ENCODE measurements around the gene MRAP.

DNA sequence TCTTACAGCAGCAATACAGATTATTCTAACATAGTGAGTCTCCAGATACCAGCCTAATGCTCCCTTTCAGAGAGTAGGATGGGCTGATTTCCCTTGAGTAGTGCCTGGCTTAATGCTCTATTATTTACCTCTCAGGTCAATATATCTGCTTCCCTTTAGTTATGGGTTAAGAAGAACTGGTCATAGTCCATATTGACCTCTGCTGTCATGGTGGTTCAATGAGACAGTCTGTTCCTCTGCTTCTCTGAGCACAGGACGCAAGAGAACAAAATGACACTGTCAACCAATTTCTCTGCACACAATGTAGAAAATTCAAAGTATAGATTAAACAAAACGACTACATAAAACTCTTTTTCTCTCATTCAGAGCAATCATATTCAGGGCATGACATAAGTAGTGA, 2.9 kb downstream of the MRAP start:
- TF ChIP-seq, protein P1, sequence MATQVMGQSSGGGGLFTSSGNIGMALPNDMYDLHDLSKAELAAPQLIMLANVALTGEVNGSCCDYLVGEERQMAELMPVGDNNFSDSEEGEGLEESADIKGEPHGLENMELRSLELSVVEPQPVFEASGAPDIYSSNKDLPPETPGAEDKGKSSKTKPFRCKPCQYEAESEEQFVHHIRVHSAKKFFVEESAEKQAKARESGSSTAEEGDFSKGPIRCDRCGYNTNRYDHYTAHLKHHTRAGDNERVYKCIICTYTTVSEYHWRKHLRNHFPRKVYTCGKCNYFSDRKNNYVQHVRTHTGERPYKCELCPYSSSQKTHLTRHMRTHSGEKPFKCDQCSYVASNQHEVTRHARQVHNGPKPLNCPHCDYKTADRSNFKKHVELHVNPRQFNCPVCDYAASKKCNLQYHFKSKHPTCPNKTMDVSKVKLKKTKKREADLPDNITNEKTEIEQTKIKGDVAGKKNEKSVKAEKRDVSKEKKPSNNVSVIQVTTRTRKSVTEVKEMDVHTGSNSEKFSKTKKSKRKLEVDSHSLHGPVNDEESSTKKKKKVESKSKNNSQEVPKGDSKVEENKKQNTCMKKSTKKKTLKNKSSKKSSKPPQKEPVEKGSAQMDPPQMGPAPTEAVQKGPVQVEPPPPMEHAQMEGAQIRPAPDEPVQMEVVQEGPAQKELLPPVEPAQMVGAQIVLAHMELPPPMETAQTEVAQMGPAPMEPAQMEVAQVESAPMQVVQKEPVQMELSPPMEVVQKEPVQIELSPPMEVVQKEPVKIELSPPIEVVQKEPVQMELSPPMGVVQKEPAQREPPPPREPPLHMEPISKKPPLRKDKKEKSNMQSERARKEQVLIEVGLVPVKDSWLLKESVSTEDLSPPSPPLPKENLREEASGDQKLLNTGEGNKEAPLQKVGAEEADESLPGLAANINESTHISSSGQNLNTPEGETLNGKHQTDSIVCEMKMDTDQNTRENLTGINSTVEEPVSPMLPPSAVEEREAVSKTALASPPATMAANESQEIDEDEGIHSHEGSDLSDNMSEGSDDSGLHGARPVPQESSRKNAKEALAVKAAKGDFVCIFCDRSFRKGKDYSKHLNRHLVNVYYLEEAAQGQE (IDR thresholded peaks at IDR 0.05; ENCODE audit: borderline replicate concordance) = no peak
- TF ChIP-seq, protein P2, sequence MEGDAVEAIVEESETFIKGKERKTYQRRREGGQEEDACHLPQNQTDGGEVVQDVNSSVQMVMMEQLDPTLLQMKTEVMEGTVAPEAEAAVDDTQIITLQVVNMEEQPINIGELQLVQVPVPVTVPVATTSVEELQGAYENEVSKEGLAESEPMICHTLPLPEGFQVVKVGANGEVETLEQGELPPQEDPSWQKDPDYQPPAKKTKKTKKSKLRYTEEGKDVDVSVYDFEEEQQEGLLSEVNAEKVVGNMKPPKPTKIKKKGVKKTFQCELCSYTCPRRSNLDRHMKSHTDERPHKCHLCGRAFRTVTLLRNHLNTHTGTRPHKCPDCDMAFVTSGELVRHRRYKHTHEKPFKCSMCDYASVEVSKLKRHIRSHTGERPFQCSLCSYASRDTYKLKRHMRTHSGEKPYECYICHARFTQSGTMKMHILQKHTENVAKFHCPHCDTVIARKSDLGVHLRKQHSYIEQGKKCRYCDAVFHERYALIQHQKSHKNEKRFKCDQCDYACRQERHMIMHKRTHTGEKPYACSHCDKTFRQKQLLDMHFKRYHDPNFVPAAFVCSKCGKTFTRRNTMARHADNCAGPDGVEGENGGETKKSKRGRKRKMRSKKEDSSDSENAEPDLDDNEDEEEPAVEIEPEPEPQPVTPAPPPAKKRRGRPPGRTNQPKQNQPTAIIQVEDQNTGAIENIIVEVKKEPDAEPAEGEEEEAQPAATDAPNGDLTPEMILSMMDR (IDR thresholded peaks at IDR 0.05; ENCODE audit: poor library complexity, severe bottlenecking) = no peak

Measured in neural cell (in vitro differentiated cells).